Thoracic aorta (tissue), 2 donors: ENCODE results near the gene TM9SF1. TPM values are rescaled to one million over a fixed set of nuclear protein-coding genes. Genes with fewer than 3 reads are reported as not detected.

Experiments
- ATAC-seq: fragments of 150-250 bp; one replicate; pipeline ENCODE4 v1.8.0; 2017; ENCODE audit warnings: low read depth; ENCODE audit not compliant: insufficient number of reproducible peaks, low FRiP score
- DNase-seq: peaks from one replicate; pipeline ENCODE4 v3.0.0-alpha.2; 2020; ENCODE audit warnings: low spot score
- H3K27ac ChIP-seq, 2 donors: fragments of 200-600 bp; sonication (generic); 1 replicate in 1 of 2; 2 replicates in 1 of 2; pipeline ENCODE4 v1.5.1; 2016; ENCODE audit warnings: mild to moderate bottlenecking in 2 of 2, moderate library complexity in 2 of 2
- H3K27me3 ChIP-seq: fragments of 200-600 bp; sonication (generic); replicated peaks from 2 replicates; pipeline ENCODE4 v1.6.0; 2016; ENCODE audit warnings: mild to moderate bottlenecking; ENCODE audit not compliant: insufficient read depth
- H3K36me3 ChIP-seq: fragments of 200-600 bp; sonication (generic); one replicate; pipeline ENCODE4 v1.5.1; 2016
- H3K4me1 ChIP-seq, 2 donors: fragments of 200-600 bp; sonication (generic); 1 replicate in 1 of 2; 2 replicates in 1 of 2; pipeline versions ENCODE4 v1.5.1 to v1.6.0; 2016; ENCODE audit warnings: low read depth in 2 of 2, mild to moderate bottlenecking in 1 of 2; ENCODE audit not compliant: control insufficient read depth in 1 of 2
- H3K4me3 ChIP-seq: fragments of 200-600 bp; sonication (generic); 2 replicates; pipeline ENCODE4 v1.5.1; 2016; ENCODE audit warnings: mild to moderate bottlenecking
- H3K9me3 ChIP-seq: fragments of 200-600 bp; sonication (generic); 2 replicates; pipeline ENCODE4 v1.5.1; 2016
- total RNA-seq, 2 donors: library from RNA; depleted of rRNA; stranded (reverse); fragments of >200 nt; gene quantifications; one replicate each; pipeline versions ENCODE4 v1.1.0 to v1.2.3, GENCODE V29; 2016
- TF ChIP-seq, protein P1 (sequence below): fragments of 200-600 bp; sonication (generic); IDR thresholded peaks from one replicate; pipeline ENCODE4 v1.5.1; 2019; ENCODE audit warnings: antibody characterized with exemption

Gene TM9SF1
- total RNA-seq, 2 donors from 2014 or later = 51.8 to 81.9 TPM

DNA sequence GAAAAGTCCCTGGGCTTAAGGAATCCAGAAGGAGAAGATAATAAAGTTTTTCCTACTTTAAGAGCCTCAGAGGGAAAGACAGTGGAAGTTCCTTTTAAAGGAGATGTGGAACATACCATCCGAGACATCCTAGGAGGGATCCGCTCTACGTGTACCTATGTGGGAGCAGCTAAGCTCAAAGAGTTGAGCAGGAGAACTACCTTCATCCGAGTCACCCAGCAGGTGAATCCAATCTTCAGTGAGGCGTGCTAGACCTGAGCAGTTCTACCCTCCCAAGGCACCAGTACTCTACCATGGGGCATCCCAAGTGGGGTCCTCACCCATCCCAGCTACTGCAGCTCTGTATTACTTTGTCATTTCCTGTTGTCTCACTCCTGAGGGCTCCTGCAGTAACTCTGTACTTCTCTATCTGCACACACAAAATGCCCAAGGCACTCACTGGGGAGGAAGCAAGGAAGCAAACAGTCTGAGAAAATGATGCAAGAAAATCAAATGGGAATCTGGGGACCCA, 43.3 kb upstream of the TM9SF1 start:
- Histone ChIP-seq H3K36me3 (peaks cover 46% of the 10 kb centered on the region), H3K27ac (no peak overlapping the region), H3K27me3 (no peaks in the 10 kb centered on the region), H3K4me3 (no peak overlapping the region), H3K4me1 (peaks cover 25 to 51% of the 10 kb centered on the region in 2 donors), H3K9me3 (no peaks in the 10 kb centered on the region)
- ATAC-seq (no peak), DNase-seq (no peak)
- TF ChIP-seq, protein P1, sequence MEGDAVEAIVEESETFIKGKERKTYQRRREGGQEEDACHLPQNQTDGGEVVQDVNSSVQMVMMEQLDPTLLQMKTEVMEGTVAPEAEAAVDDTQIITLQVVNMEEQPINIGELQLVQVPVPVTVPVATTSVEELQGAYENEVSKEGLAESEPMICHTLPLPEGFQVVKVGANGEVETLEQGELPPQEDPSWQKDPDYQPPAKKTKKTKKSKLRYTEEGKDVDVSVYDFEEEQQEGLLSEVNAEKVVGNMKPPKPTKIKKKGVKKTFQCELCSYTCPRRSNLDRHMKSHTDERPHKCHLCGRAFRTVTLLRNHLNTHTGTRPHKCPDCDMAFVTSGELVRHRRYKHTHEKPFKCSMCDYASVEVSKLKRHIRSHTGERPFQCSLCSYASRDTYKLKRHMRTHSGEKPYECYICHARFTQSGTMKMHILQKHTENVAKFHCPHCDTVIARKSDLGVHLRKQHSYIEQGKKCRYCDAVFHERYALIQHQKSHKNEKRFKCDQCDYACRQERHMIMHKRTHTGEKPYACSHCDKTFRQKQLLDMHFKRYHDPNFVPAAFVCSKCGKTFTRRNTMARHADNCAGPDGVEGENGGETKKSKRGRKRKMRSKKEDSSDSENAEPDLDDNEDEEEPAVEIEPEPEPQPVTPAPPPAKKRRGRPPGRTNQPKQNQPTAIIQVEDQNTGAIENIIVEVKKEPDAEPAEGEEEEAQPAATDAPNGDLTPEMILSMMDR = no peak

- no peak for DNase-seq
- no peak for ATAC-seq
- TF ChIP-seq, protein P1 = no peak
- Histone ChIP-seq H3K4me3 (no peak overlapping the region), H3K27me3 (no peaks in the 10 kb centered on the region), H3K9me3 (no peaks in the 10 kb centered on the region), H3K36me3 (peaks cover 46% of the 10 kb centered on the region), H3K4me1 (peaks cover 27 to 51% of the 10 kb centered on the region in 2 donors), H3K27ac (no peak overlapping the region)
Observed at GRCh38 chr14:24238123-24238522, 42.9 kb upstream of the TM9SF1 start.

DNA sequence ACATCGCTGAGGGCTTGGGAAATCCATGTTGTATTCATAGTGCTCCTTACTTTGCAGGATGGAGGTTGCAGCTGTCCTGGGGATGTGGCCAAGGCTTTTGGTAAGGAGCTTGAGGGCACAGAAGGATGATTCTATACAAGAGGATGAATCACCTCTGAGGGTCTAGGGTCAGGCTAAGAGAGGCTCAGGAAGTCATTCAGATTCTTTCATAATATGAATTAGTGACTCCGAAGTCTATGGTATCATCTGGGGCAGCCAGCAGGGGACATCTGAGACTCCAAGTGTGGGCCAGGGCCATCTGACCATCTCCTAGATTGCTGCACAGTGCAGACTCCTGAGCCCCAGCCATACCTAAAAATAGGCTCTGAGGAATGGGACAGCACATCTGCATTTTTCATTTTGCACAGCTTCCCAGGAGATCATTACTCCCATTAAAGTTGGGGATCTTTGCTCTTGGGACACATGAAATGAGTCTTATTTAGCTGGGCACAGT, 42.3 kb upstream of the TM9SF1 start:
- Histone ChIP-seq H3K4me3 (no peak overlapping the region), H3K9me3 (no peaks in the 10 kb centered on the region), H3K27me3 (no peaks in the 10 kb centered on the region), H3K27ac (no peak overlapping the region), H3K4me1 (peaks cover 27 to 54% of the 10 kb centered on the region in 2 donors), H3K36me3 (peaks cover 46% of the 10 kb centered on the region)
- DNase-seq (no peak), ATAC-seq (no peak)
- TF ChIP-seq, protein P1 = no peak

GRCh38 chr14:24236689-24237462, 41.6 kb upstream of the TM9SF1 start:
- Histone ChIP-seq H3K4me3 (no peak overlapping the region), H3K27me3 (no peaks in the 10 kb centered on the region), H3K4me1 (peaks cover 27 to 54% of the 10 kb centered on the region in 2 donors), H3K9me3 (no peaks in the 10 kb centered on the region), H3K36me3 (peaks cover 46% of the 10 kb centered on the region), H3K27ac (no peak overlapping the region)
- ATAC-seq = no peak
- TF ChIP-seq, protein P1 = no peak
- DNase-seq = no peak

DNA sequence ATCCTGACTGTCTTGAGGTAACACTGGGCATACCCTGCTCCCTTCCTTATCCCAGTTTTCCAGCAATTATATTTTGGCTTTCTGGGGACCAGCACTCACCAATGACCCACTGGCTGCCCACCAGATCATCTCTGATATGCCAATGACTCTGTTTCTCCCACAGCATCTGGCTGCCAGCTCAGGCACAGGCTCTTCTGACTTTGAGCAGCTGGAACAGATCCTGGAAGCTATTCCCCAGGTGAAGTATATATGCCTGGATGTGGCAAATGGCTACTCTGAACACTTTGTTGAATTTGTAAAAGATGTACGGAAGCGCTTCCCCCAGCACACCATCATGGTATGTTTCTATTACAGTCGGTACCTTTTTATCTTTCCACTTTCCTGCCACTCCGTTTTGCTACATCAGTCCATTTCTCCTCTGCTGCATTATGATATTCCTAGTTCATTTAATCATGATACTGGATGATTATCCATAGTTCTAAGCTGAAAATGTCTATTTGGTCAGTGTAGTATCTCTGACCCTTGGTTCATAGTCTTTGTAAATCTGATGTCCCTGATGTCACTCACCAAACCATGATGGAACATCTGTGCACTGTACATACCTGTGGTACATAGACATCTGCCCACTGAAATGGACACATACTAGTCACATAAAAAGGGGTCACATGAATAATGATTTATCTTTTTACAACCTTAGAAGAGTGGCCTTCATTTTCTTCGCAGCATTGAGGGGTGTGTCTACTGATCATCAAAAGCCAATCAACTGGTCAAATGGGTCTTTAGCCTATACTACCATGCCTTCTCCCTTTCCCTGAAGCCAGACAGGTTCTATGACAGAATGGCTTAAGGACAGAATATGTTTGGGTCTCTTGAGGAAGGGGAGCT, 40.8 kb upstream of the TM9SF1 start:
- TF ChIP-seq, protein P1 = no peak
- no peaks in the 10 kb centered on the region for H3K9me3 ChIP-seq
- no peaks in the 10 kb centered on the region for H3K27me3 ChIP-seq
- ATAC-seq (no peak), DNase-seq (no peak)
- peaks cover 46% of the 10 kb centered on the region for H3K36me3 ChIP-seq
- H3K4me1 ChIP-seq = peaks cover 25 to 55% of the 10 kb centered on the region in 2 donors
- H3K27ac ChIP-seq = no peak overlapping the region
- no peak overlapping the region for H3K4me3 ChIP-seq
